Stimulated activated naive CD8-positive, alpha-beta T cell treated with anti-CD3 and anti-CD28 coated beads, Interleukin-15, amount 100 ng/mL, for 72 hours (primary cell): ENCODE results near the gene SLC44A1.
A peak's percentile ranks its signal among the peaks of the same experiment; 100 is the strongest.

Source experiments
- ATAC-seq: fragments of 150-1000 bp; cut with Tn5 transposase; 2 replicates; pipeline ENCODE4 v1.10.0; 2021; ENCODE audit warnings: mild to moderate bottlenecking, moderate library complexity
- DNase-seq, 2 donors: peaks; one replicate each; pipeline ENCODE4 v3.0.0; 2021 to 2022
- H3K27ac Mint-ChIP-seq, 2 donors: one replicate each; pipeline ENCODE4 v1.8.0; 2022; ENCODE audit warnings: mild to moderate bottlenecking in 2 of 2, mixed read lengths in 2 of 2, moderate library complexity in 2 of 2
- H3K27me3 Mint-ChIP-seq: one replicate; pipeline ENCODE4 v1.8.0; 2022; ENCODE audit warnings: mixed read lengths
- H3K4me1 Mint-ChIP-seq: one replicate; pipeline ENCODE4 v1.8.0; 2022; ENCODE audit warnings: mild to moderate bottlenecking, mixed read lengths
- H3K4me3 Mint-ChIP-seq, 2 donors: one replicate each; pipeline ENCODE4 v1.8.0; 2022; ENCODE audit warnings: mild to moderate bottlenecking in 2 of 2, mixed read lengths in 2 of 2, moderate library complexity in 1 of 2
- H3K9me3 Mint-ChIP-seq, 2 donors: one replicate each; pipeline ENCODE4 v1.8.0; 2022; ENCODE audit warnings: mixed read lengths in 2 of 2

SLC44A1 gene

DNA sequence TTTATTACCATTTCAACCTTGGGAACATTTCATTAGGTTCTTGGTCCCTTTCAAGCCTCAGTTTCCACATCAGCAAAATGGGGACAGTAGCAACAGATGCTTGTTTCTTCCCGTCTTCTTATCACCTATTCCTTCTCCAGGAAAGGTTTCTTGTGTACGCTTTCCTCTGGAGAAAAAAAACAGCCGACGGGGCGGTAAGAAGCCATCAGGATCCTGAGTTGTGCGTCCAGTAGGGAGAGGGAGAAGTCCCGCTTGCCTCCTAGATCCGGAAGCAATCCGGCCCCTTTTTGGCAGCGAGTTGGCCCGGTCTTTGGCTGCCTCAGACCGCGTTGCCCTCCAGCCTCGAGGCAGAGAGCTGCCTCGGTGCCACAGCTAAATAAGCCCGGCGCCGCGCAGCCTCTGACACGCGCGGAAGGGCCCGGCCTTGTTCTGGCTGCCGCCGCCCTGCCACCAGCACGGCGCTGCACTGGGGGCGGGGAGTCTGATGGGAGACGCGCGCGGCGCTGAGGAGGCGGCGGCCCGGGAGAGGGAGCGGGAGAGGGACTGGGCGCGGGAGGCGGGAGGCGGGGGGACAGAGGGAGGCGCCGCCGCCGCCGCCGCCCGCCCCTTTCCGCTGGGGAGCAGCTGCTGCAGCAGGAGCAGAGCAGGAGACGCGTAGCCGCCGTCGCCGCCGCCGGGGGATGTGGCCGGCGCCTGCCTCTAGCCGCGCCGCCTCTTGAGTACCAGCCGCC, at the start of gene SLC44A1:
TSS of gene SLC44A1 (plus strand) at position 649 of the 731 bp plus-strand sequence. CDS start 218 bp downstream, outside the sequence.
- Mint-ChIP-seq H3K27ac (peak within 1 kb of the TSS; percentile 69 to 82), H3K4me1 (peaks cover 23% of the 10 kb centered on the region), H3K9me3 (no peaks in the 10 kb centered on the region), H3K27me3 (peaks cover 58% of the 10 kb centered on the region), H3K4me3 (peak within 1 kb of the TSS; percentile 90 to 94)
- peak; percentile 94 for ATAC-seq
- peak; percentile 90 to 93 for DNase-seq

- H3K4me3 Mint-ChIP-seq: no peak overlapping the region
- ATAC-seq: no peak
- peaks cover 8% of the 10 kb centered on the region for H3K27me3 Mint-ChIP-seq
- no peak overlapping the region for H3K27ac Mint-ChIP-seq
- DNase-seq: no peak
- H3K9me3 Mint-ChIP-seq: no peaks in the 10 kb centered on the region
- H3K4me1 Mint-ChIP-seq: no peaks in the 10 kb centered on the region
These were observed 49.2 kb upstream of the SLC44A1 start for GRCh38 chr9:105195259-105195658.

GRCh38 chr9:105198023-105198422, 46.4 kb upstream of the SLC44A1 start:
- Mint-ChIP-seq H3K27ac (no peak overlapping the region), H3K4me1 (no peaks in the 10 kb centered on the region), H3K9me3 (no peaks in the 10 kb centered on the region), H3K4me3 (no peak overlapping the region), H3K27me3 (peaks cover 8% of the 10 kb centered on the region)
- DNase-seq: no peak
- no peak for ATAC-seq

- DNase-seq (no peak), ATAC-seq (no peak)
- Mint-ChIP-seq H3K27me3 (peaks cover 8% of the 10 kb centered on the region), H3K4me3 (no peak overlapping the region), H3K9me3 (no peaks in the 10 kb centered on the region), H3K4me1 (no peaks in the 10 kb centered on the region), H3K27ac (no peak overlapping the region)
These were observed 45.6 kb upstream of the SLC44A1 start for GRCh38 chr9:105198865-105199264.

DNA sequence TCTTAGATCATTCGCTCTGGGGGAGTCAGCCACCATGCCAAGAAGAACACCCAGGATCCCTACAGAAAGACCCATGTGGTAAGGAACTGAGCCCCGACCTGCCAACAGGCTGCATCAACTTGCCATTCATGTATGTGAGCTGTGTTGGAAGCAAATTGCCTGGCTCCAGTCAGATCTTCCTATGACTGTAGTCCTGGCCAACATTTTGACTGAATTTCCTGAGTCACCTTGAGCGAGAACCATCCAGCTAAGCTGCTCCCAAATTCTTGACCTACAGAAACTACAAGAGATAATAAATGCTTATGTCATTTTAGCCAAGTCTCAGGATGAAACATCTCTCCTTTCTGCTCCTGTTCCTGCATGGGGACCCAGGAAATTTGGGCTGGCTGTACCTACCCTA, 40.0 kb upstream of the SLC44A1 start:
- DNase-seq: no peak
- H3K9me3 Mint-ChIP-seq: no peaks in the 10 kb centered on the region
- H3K4me3 Mint-ChIP-seq: no peak overlapping the region
- no peak for ATAC-seq
- H3K27me3 Mint-ChIP-seq: no peaks in the 10 kb centered on the region
- H3K4me1 Mint-ChIP-seq: no peaks in the 10 kb centered on the region
- no peak overlapping the region for H3K27ac Mint-ChIP-seq

GRCh38 chr9:105205787-105206495, 38.5 kb upstream of the SLC44A1 start:
- no peaks in the 10 kb centered on the region for H3K27me3 Mint-ChIP-seq
- no peak for DNase-seq

GRCh38 chr9:105206496-105206820, 38.0 kb upstream of the SLC44A1 start:
- Mint-ChIP-seq H3K9me3 (no peaks in the 10 kb centered on the region), H3K4me3 (no peak overlapping the region), H3K27me3 (no peaks in the 10 kb centered on the region), H3K27ac (no peak overlapping the region), H3K4me1 (no peaks in the 10 kb centered on the region)
- ATAC-seq: no peak
- DNase-seq: no peak

More at GRCh38 chr9:105205787-105206495, 38.5 kb upstream of the SLC44A1 start:
- no peak for ATAC-seq
- H3K4me3 Mint-ChIP-seq: no peak overlapping the region
- no peaks in the 10 kb centered on the region for H3K4me1 Mint-ChIP-seq
- no peaks in the 10 kb centered on the region for H3K9me3 Mint-ChIP-seq
- H3K27ac Mint-ChIP-seq: no peak overlapping the region

GRCh38 chr9:105206821-105207699, 37.4 kb upstream of the SLC44A1 start:
- Mint-ChIP-seq H3K27ac (peak overlapping the region in 1 of 2 donors; percentile 56), H3K4me3 (no peak overlapping the region), H3K27me3 (no peaks in the 10 kb centered on the region), H3K9me3 (no peaks in the 10 kb centered on the region), H3K4me1 (no peaks in the 10 kb centered on the region)
- DNase-seq (no peak), ATAC-seq (no peak)

- DNase-seq: no peak
- Mint-ChIP-seq H3K4me3 (no peak overlapping the region), H3K27ac (no peak overlapping the region), H3K27me3 (no peaks in the 10 kb centered on the region), H3K4me1 (no peaks in the 10 kb centered on the region), H3K9me3 (no peaks in the 10 kb centered on the region)
- ATAC-seq: no peak
These were observed 27.8 kb upstream of the SLC44A1 start for GRCh38 chr9:105216440-105217178.

GRCh38 chr9:105218673-105219072, 25.8 kb upstream of the SLC44A1 start:
- Mint-ChIP-seq H3K9me3 (peaks cover 14 to 18% of the 10 kb centered on the region in 2 donors), H3K4me3 (no peak overlapping the region), H3K4me1 (no peaks in the 10 kb centered on the region), H3K27me3 (peaks cover 4% of the 10 kb centered on the region), H3K27ac (no peak overlapping the region)
- DNase-seq (no peak), ATAC-seq (no peak)

DNA sequence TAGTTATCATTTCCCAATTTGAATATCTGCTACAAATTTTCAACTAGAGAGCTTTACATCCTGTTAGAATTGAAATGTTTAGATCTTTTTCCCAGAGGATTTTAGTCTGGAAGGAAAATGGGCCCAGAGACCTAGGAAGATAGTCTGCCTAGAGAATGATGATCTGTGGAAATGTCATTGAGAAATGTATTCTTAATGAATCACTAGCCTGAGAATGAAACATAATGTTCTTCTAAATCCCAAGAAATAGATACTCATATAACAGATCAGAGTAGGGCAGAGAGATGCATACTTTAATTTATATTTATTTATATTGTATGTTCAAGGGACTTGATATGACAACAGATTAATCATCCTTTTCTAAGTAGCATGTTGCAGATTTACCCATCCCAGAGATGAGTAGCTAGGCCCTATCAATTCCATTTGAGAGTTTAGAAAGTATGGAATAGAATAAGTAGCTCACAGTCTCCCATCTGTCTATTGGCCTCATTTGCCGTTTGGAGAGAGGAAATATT, 25.1 kb upstream of the SLC44A1 start:
- peaks cover 10% of the 10 kb centered on the region for H3K27me3 Mint-ChIP-seq
- H3K4me1 Mint-ChIP-seq: no peaks in the 10 kb centered on the region
- H3K27ac Mint-ChIP-seq: no peak overlapping the region
- no peak for DNase-seq
- peaks cover 21 to 25% of the 10 kb centered on the region in 2 donors for H3K9me3 Mint-ChIP-seq
- no peak for ATAC-seq
- H3K4me3 Mint-ChIP-seq: no peak overlapping the region

- DNase-seq: no peak
- H3K4me3 Mint-ChIP-seq: no peak overlapping the region
- H3K27me3 Mint-ChIP-seq: peaks cover 17% of the 10 kb centered on the region
- no peak for ATAC-seq
- H3K9me3 Mint-ChIP-seq: peaks cover 29 to 36% of the 10 kb centered on the region in 2 donors
- no peaks in the 10 kb centered on the region for H3K4me1 Mint-ChIP-seq
- H3K27ac Mint-ChIP-seq: no peak overlapping the region
These were observed 24.0 kb upstream of the SLC44A1 start for GRCh38 chr9:105220451-105220850.

GRCh38 chr9:105223544-105224140, 20.8 kb upstream of the SLC44A1 start:
- DNase-seq (no peak), ATAC-seq (no peak)
- Mint-ChIP-seq H3K9me3 (peaks cover 29 to 36% of the 10 kb centered on the region in 2 donors), H3K27ac (no peak overlapping the region), H3K4me3 (no peak overlapping the region), H3K4me1 (no peaks in the 10 kb centered on the region), H3K27me3 (peaks cover 17% of the 10 kb centered on the region)

- Mint-ChIP-seq H3K4me1 (no peaks in the 10 kb centered on the region), H3K27ac (no peak overlapping the region), H3K4me3 (no peak overlapping the region), H3K27me3 (peaks cover 17% of the 10 kb centered on the region), H3K9me3 (peaks cover 29 to 36% of the 10 kb centered on the region in 2 donors)
- no peak for ATAC-seq
- no peak for DNase-seq
These were observed 18.4 kb upstream of the SLC44A1 start for GRCh38 chr9:105226055-105226454.

- Mint-ChIP-seq H3K9me3 (no peaks in the 10 kb centered on the region), H3K27ac (no peak overlapping the region), H3K4me3 (no peak overlapping the region), H3K4me1 (no peaks in the 10 kb centered on the region), H3K27me3 (no peaks in the 10 kb centered on the region)
- DNase-seq: no peak
- ATAC-seq: no peak
These were observed 12.2 kb upstream of the SLC44A1 start for GRCh38 chr9:105232207-105232606.
